Measurements from ENCODE around the gene SERP2.

GRCh38 chr13:44352202-44352601, 21.4 kb upstream of the SERP2 start:
- no peak for TF ChIP-seq CTCF (IDR thresholded peaks at IDR 0.05)
- TF ChIP-seq POLR2A (IDR thresholded peaks at IDR 0.05), result no peak
